ENCODE measurements around the gene HBB. TPM values are rescaled to one million over a fixed set of nuclear protein-coding genes. Genes with fewer than 3 reads are reported as not detected.
"Not testable (repeated sequence)": the region's sequence is repeated elsewhere in the genome, so short reads cannot be mapped to it uniquely, and the experiment has no call there.

HBB gene
- total RNA-seq = not detected

DNA sequence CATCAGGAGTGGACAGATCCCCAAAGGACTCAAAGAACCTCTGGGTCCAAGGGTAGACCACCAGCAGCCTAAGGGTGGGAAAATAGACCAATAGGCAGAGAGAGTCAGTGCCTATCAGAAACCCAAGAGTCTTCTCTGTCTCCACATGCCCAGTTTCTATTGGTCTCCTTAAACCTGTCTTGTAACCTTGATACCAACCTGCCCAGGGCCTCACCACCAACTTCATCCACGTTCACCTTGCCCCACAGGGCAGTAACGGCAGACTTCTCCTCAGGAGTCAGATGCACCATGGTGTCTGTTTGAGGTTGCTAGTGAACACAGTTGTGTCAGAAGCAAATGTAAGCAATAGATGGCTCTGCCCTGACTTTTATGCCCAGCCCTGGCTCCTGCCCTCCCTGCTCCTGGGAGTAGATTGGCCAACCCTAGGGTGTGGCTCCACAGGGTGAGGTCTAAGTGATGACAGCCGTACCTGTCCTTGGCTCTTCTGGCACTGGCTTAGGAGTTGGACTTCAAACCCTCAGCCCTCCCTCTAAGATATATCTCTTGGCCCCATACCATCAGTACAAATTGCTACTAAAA lies at the start of gene HBB:
Gene HBB (minus strand): TSS at position 340 of the 579 bp plus-strand sequence. CDS start 50 bp downstream, at position 290.
- no peaks in the 10 kb centered on the region for H3K4me1 Mint-ChIP-seq
- no peaks in the 10 kb centered on the region for H3K9me3 Mint-ChIP-seq
- no peaks in the 10 kb centered on the region for H3K27me3 Mint-ChIP-seq
- H3K4me3 Mint-ChIP-seq = no peak within 1 kb of the TSS
- no peak within 1 kb of the TSS for H3K27ac Mint-ChIP-seq
- ChIA-PET POLR2A (no interaction called here), CTCF (no interaction called here)
- no peaks in the 10 kb centered on the region for H3K36me3 Mint-ChIP-seq (ENCODE audit: low read depth)
- no peak for DNase-seq

DNA sequence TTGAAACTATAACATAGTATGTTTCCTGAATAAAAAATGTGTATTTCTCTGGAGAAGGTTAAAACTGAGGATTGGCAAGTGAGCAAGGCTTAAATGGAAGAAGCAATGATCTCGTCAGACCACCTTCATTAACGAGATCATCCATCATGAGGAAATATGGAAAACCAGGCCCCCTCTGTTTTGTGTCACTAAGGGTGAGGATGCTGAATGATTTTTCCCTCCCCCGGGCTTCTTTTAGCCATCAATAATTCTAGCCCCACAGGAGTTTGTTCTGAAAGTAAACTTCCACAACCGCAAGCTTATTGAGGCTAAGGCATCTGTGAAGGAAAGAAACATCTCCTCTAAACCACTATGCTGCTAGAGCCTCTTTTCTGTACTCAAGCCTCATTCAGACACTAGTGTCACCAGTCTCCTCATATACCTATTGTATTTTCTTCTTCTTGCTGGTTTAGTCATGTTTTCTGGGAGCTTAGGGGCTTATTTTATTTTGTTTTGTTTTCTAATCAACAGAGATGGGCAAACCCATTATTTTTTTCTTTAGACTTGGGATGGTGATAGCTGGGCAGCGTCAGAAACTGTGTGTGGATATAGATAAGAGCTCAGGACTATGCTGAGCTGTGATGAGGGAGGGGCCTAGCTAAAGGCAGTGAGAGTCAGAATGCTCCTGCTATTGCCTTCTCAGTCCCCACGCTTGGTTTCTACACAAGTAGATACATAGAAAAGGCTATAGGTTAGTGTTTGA lies 48.7 kb upstream of the HBB start:
- H3K27me3 Mint-ChIP-seq = no peaks in the 10 kb centered on the region
- H3K4me1 Mint-ChIP-seq = peaks cover 1% of the 10 kb centered on the region
- CTCF ChIA-PET = no interaction called here
- H3K36me3 Mint-ChIP-seq (ENCODE audit: low read depth) = no peaks in the 10 kb centered on the region
- H3K9me3 Mint-ChIP-seq = no peaks in the 10 kb centered on the region
- no peak overlapping the region for H3K27ac Mint-ChIP-seq
- no peak for DNase-seq
- H3K4me3 Mint-ChIP-seq = no peak overlapping the region
- POLR2A ChIA-PET = no interaction called here

DNA sequence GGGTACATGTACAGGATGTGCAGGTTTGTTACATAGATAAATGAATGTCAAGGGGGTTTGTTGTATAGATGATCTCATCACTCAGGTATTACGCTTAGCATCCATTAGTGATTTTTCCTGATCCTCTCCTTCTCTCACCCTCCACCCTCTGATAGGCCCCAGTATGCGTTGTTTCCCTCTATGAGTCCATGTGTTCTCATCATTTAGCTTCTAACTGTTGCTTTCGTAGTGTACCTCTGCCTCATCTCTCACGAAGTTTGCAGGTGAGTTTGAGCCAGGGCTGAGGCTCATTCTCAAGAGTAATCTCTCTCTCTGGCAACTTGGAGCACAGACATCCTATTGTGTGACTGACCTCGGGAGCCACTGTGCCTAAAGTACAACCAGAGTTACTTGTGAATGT lies 47.5 kb upstream of the HBB start:
- no peaks in the 10 kb centered on the region for H3K9me3 Mint-ChIP-seq
- H3K36me3 Mint-ChIP-seq (ENCODE audit: low read depth) = no peaks in the 10 kb centered on the region
- H3K27me3 Mint-ChIP-seq = no peaks in the 10 kb centered on the region
- H3K27ac Mint-ChIP-seq = no peak overlapping the region
- H3K4me3 Mint-ChIP-seq = no peak overlapping the region
- ChIA-PET CTCF (no interaction called here), POLR2A (no interaction called here)
- DNase-seq = no peak
- no peaks in the 10 kb centered on the region for H3K4me1 Mint-ChIP-seq

DNA sequence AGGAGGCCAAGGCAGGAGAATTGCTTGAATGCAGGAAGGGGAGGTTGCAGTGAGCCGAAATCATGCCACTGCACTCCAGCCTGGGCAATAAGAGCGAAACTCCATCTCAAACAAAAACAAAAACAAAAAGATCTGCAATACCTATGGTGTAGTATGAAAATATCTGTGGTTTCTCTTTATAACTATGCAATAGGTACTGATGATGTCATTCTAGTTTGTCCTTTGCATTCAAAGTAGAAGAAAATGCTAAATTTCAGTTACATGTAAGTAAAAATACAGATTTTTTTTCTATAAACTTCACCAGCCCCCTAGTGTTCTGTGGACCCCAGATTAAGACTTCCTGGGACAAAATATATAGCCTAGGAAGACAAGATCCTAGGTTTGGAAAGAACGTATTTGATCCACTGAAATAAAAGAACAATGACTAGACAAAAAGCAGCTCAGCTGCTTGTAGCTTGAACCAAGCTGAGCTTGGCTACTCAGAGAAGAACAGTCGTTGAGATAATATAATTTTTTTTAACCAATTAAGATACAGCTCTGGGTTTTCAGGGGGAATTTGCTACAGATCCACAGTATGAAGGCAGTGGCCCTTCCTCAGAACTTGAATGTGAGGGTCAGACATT lies 45.6 kb upstream of the HBB start:
- Mint-ChIP-seq H3K27me3 (peaks cover under 1% of the 10 kb centered on the region), H3K27ac (no peak overlapping the region), H3K4me3 (no peak overlapping the region), H3K4me1 (no peaks in the 10 kb centered on the region), H3K36me3 (ENCODE audit: low read depth) (no peaks in the 10 kb centered on the region), H3K9me3 (no peaks in the 10 kb centered on the region)
- POLR2A ChIA-PET = no interaction called here
- CTCF ChIA-PET = no interaction called here
- DNase-seq = no peak

DNA sequence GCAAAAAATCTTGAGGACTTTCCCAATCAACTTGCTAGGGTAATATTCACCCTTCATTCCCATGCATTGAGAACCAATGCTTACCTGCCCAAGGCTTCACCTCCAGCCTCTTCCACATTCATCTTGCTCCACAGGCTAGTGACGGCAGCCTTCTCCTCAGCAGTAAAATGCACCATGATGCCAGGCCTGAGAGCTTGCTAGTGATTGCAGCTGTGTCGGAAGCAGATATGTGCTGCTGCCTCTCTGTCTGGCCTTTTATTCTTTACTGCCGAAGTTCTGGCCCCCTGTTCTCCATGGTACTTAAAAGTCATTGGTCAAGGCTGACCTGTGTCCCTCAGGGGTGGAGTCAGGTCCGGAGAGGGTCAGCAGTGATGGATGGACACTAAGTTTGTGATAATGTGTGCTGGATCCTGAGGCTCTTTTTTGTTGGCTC lies 42.9 kb upstream of the HBB start, which contains the start of gene HBE1:
Gene HBE1 (minus strand): TSS at position 231 of the 433 bp plus-strand sequence. CDS start 55 bp downstream, at position 176.
- ChIA-PET CTCF (no interaction called here), POLR2A (no interaction called here)
- H3K27ac Mint-ChIP-seq = no peak within 1 kb of the TSS
- no peak for DNase-seq
- H3K27me3 Mint-ChIP-seq = peaks cover 10% of the 10 kb centered on the region
- H3K4me1 Mint-ChIP-seq = no peaks in the 10 kb centered on the region
- H3K36me3 Mint-ChIP-seq (ENCODE audit: low read depth) = no peaks in the 10 kb centered on the region
- no peaks in the 10 kb centered on the region for H3K9me3 Mint-ChIP-seq
- H3K4me3 Mint-ChIP-seq = no peak within 1 kb of the TSS

DNA sequence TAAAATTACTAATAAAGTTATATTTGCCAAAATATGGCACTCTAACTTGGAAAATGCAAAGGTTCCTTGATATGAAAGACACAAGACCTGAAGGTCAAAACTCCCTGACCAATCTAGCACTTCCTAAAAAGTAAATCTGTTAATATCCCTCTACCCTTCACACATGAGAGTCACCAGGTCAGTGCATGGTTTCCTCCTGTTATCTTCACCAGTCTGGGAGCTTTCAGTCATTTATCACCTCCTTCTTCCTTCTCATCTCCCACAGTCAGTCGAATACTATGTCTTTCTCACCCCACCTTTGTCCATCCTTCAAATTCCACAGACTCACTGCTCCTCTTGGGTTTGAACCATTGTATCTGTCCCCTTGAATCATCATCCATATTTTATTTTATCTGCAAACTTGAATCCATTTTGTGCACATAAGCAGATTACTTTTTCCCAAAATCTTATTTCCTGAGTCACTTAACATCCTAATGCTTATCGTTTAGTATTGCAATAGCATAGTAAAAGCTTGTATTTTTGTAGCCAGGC lies 40.2 kb upstream of the HBB start:
- Mint-ChIP-seq H3K36me3 (ENCODE audit: low read depth) (no peaks in the 10 kb centered on the region), H3K4me1 (no peaks in the 10 kb centered on the region), H3K27ac (no peak overlapping the region), H3K4me3 (no peak overlapping the region), H3K27me3 (peaks cover 10% of the 10 kb centered on the region), H3K9me3 (no peaks in the 10 kb centered on the region)
- ChIA-PET POLR2A (no interaction called here), CTCF (interaction anchor here (0.6 kb wide), 1 partner anchor 1344 kb away, joined by 4 read pairs; no protein-coding TSS in a partner anchor)
- DNase-seq = no peak

DNA sequence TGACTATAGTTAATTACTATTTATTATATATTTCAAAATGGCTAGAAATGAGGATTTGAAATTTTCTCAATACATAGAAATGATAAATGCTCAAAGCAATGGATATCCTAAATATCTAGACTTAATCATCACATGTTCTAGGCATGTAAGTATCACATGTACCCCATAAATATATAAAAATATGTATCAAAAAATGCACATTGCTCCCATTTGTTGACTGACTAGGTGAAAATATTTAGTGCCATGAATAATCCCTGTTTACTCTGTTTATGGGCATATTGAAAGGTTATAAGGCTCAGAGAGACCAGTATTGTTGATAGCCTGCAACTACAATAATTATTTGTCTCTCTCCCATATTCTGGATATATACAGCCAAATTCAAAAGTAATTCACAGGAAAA lies 39.7 kb upstream of the HBB start:
- Mint-ChIP-seq H3K27ac (no peak overlapping the region), H3K27me3 (peaks cover 10% of the 10 kb centered on the region), H3K4me3 (no peak overlapping the region), H3K4me1 (no peaks in the 10 kb centered on the region), H3K36me3 (ENCODE audit: low read depth) (no peaks in the 10 kb centered on the region), H3K9me3 (no peaks in the 10 kb centered on the region)
- POLR2A ChIA-PET = no interaction called here
- CTCF ChIA-PET = no interaction called here
- DNase-seq = no peak

DNA sequence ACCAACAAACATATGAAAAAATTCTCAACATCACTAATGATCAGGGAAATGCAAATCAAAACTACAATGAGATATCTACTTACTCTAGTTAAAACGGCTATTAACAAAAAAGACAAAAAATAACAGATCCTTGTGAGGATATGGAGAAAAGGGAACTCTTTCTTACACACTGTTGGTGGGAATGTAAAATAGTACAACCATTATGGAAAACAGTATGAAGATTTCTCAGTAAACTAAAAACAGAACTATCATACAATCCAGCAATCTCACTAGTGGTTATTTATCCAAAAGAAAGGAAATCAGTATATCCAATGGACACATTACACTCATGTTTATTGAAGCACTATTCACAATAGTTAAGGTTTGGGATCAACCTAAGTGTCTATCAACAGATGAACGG lies 39.0 kb upstream of the HBB start:
- Mint-ChIP-seq H3K36me3 (ENCODE audit: low read depth) (no peaks in the 10 kb centered on the region), H3K4me1 (no peaks in the 10 kb centered on the region)
- CTCF ChIA-PET = no interaction called here

DNA sequence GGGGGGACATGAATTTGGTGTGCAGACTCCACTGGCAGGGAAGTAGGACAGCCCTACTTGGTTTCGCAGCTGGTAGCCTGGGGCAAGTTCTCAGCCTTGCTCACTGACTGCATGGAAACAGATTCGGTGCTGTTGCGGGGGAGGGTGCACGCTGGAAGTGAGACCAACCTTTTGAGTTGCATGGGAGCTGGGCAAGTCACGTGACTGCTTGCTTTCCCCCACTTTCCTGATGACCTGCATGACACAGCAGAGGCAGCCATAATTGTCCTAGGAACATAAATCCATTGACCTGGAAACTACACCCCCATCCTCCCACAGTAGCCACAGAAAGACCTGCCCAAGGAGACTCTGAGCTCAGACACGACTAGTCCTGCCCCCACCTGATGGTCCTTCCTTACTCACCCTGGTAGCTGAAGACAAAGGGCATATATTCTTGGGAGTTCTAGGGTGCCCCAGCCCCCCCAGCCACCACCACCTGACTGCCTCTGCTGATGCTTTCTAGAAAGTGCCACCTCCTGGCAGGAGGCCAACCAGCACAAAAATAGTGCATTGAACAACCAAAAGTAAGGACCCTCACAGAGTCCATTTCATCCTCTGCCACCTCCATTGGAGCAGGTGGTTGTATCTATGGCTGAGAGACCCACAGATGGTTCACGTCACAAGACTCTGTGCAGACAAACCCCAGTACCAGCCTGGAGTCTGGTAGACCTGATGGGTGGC lies 31.8 kb upstream of the HBB start:
- Mint-ChIP-seq H3K4me3 (no peak overlapping the region), H3K9me3 (no peaks in the 10 kb centered on the region), H3K27ac (no peak overlapping the region), H3K27me3 (no peaks in the 10 kb centered on the region), H3K4me1 (no peaks in the 10 kb centered on the region), H3K36me3 (ENCODE audit: low read depth) (no peaks in the 10 kb centered on the region)
- no peak for DNase-seq
- ChIA-PET CTCF (no interaction called here), POLR2A (no interaction called here)

More for the DNA sequence above, 39.0 kb upstream of the HBB start:
- Mint-ChIP-seq H3K27me3 (peaks cover 10% of the 10 kb centered on the region), H3K9me3 (no peaks in the 10 kb centered on the region), H3K4me3 (no peak overlapping the region), H3K27ac (no peak overlapping the region)
- POLR2A ChIA-PET = no interaction called here
- DNase-seq = no peak

DNA sequence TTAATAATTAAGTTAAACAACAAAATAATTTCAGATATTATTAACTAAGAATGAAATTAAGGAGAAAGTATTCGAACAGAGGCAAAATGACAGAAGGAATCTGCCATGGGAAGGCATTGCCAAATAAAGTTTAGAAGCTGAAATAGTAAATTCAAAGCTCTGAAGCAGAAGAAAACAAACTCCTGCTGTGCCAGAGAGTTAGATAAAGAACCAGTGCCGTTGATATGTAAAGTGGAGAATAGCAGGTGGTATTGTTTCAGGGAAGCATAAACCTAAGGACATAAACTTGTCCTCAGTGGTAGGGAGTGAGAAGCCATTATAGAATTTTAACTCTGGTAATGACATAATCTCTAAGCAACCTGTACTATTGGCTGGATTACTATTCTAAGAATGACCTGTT lies 30.4 kb upstream of the HBB start:
- no peak overlapping the region for H3K4me3 Mint-ChIP-seq
- no peak overlapping the region for H3K27ac Mint-ChIP-seq
- CTCF ChIA-PET = no interaction called here
- no peaks in the 10 kb centered on the region for H3K9me3 Mint-ChIP-seq
- DNase-seq = no peak
- no peaks in the 10 kb centered on the region for H3K27me3 Mint-ChIP-seq
- no peaks in the 10 kb centered on the region for H3K4me1 Mint-ChIP-seq
- H3K36me3 Mint-ChIP-seq (ENCODE audit: low read depth) = no peaks in the 10 kb centered on the region
- POLR2A ChIA-PET = no interaction called here

DNA sequence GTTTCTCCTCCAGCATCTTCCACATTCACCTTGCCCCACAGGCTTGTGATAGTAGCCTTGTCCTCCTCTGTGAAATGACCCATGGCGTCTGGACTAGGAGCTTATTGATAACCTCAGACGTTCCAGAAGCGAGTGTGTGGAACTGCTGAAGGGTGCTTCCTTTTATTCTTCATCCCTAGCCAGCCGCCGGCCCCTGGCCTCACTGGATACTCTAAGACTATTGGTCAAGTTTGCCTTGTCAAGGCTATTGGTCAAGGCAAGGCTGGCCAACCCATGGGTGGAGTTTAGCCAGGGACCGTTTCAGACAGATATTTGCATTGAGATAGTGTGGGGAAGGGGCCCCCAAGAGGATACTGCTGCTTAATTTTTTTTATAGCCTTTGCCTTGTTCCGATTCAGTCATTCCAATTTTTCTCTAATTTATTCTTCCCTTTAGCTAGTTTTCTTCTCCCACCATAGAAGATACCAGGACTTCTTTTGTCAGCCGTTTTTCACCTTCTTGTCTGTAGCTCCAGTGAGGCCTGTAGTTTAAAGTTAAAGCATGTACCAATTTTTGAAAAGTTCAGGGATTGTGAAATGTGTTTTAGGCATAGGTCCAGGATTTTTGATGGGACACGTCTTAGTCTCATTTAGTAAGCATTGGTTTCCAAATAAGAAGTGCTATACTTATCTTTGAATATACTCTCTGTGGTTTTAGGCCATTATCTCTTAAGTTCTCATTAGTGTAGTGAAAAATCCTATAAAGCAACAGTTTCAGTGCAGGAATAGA lies 28.0 kb upstream of the HBB start, which contains the start of gene HBG2:
Gene HBG2 (minus strand): TSS at position 136 of the 768 bp plus-strand sequence. CDS start 53 bp downstream, at position 83.
- H3K9me3 Mint-ChIP-seq; H3K4me3 Mint-ChIP-seq; CTCF ChIA-PET; DNase-seq; H3K36me3 Mint-ChIP-seq (ENCODE audit: low read depth); H3K4me1 Mint-ChIP-seq; H3K27ac Mint-ChIP-seq; H3K27me3 Mint-ChIP-seq: not testable (repeated sequence)
- POLR2A ChIA-PET = interaction anchor here (0.7 kb wide), 1 partner anchor 76 kb away, joined by 3 read pairs; no protein-coding TSS in a partner anchor

DNA sequence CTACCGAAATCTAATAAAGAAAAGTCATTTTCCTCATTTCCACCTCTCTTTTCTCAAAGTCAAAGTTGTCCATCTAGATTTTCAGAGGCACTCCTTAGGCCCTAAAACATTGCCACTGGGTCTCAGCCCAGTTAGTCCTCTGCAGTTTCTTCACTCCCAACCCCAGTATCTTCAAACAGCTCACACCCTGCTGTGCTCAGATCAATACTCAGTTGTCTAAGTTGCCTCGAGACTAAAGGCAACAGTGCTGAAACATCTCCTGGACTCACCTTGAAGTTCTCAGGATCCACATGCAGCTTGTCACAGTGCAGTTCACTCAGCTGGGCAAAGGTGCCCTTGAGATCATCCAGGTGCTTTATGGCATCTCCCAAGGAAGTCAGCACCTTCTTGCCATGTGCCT lies 27.2 kb upstream of the HBB start:
- DNase-seq; H3K4me3 Mint-ChIP-seq; H3K27ac Mint-ChIP-seq; H3K4me1 Mint-ChIP-seq; H3K9me3 Mint-ChIP-seq; H3K36me3 Mint-ChIP-seq (ENCODE audit: low read depth); H3K27me3 Mint-ChIP-seq; POLR2A ChIA-PET; CTCF ChIA-PET: not testable (repeated sequence)
